Naive B cell (primary cell): ENCODE measurements around the gene DTWD1. TPM values are rescaled to one million over a fixed set of nuclear protein-coding genes. Genes with fewer than 3 reads are reported as not detected.
"Not testable (repeated sequence)": the region's sequence is repeated elsewhere in the genome, so short reads cannot be mapped to it uniquely, and the experiment has no call there.

Source experiments
- ATAC-seq, 2 donors: fragments of 150-1000 bp; cut with Tn5 transposase; 2 replicates each; pipeline ENCODE4 v1.10.0; 2021; ENCODE audit warnings: low read depth in 2 of 2, mild to moderate bottlenecking in 2 of 2, moderate library complexity in 2 of 2
- DNase-seq: peaks from one replicate; pipeline ENCODE4 v3.0.0; 2022
- H3K27ac Mint-ChIP-seq, 6 donors: one replicate each; pipeline ENCODE4 v1.8.0; 2020 to 2022; ENCODE audit warnings: mild to moderate bottlenecking in 6 of 6, mixed read lengths in 6 of 6, moderate library complexity in 5 of 6, inconsistent platforms in 2 of 6
- H3K27me3 Mint-ChIP-seq, 3 donors: one replicate each; pipeline ENCODE4 v1.8.0; 2021 to 2022; ENCODE audit warnings: mixed read lengths in 3 of 3, mild to moderate bottlenecking in 1 of 3
- H3K36me3 Mint-ChIP-seq, 2 donors: one replicate each; pipeline ENCODE4 v1.8.0; 2020 to 2022; ENCODE audit warnings: mixed read lengths in 2 of 2, inconsistent platforms in 1 of 2, mild to moderate bottlenecking in 1 of 2
- H3K4me1 Mint-ChIP-seq, 3 donors: one replicate each; pipeline ENCODE4 v1.8.0; 2020 to 2022; ENCODE audit warnings: mixed read lengths in 3 of 3, inconsistent platforms in 1 of 3, mild to moderate bottlenecking in 1 of 3, moderate library complexity in 1 of 3
- H3K4me3 Mint-ChIP-seq, 8 donors: one replicate each; pipeline ENCODE4 v1.8.0; 2020 to 2022; ENCODE audit warnings: mild to moderate bottlenecking in 8 of 8, mixed read lengths in 8 of 8, moderate library complexity in 8 of 8, inconsistent platforms in 2 of 8
- H3K9me3 Mint-ChIP-seq, 7 donors: one replicate each; pipeline ENCODE4 v1.8.0; 2020 to 2022; ENCODE audit warnings: mixed read lengths in 7 of 7, mild to moderate bottlenecking in 5 of 7, inconsistent platforms in 2 of 7, moderate library complexity in 1 of 7
- polyA plus RNA-seq, 6 donors: library from polyadenylated mRNA; unstranded; fragments of 300-500 nt; fragmentation: Illumina TruSeq; gene quantifications; one replicate each; pipeline ENCODE4 v1.2.3, GENCODE V29; 2021; ENCODE audit warnings: low read depth in 6 of 6

Gene DTWD1
- 10 to 100 TPM; 16.8 to 32.0 (median 26.6) TPM for polyA plus RNA-seq

- Mint-ChIP-seq H3K27ac (peak within 1 kb of the TSS; percentile 93 to 99 (median 98)), H3K4me3 (peak within 1 kb of the TSS; percentile 92 to 99 (median 98)), H3K9me3 (peaks cover 0 to 16% (median 3%) of the 10 kb centered on the region in 7 donors), H3K36me3 (peaks cover 6 to 12% of the 10 kb centered on the region in 2 donors), H3K4me1 (peaks cover 22 to 26% (median 22%) of the 10 kb centered on the region in 3 donors), H3K27me3 (no peaks in the 10 kb centered on the region)
- DNase-seq (peak; percentile 90), ATAC-seq (peak; percentile 95 to 97)
Measured at GRCh38 chr15:49620658-49621368, at the start of gene DTWD1, which contains the start of gene FAM227B. DTWD1 (plus strand) TSS chr15:49621048; CDS start chr15:49625168, 4,120 bp downstream. FAM227B (minus strand) TSS chr15:49620818; CDS start chr15:49615171, 5,647 bp downstream.

GRCh38 chr15:49573421-49573820 lies 47.4 kb upstream of the DTWD1 start:
- peaks cover 12 to 48% (median 21%) of the 10 kb centered on the region in 7 donors for H3K9me3 Mint-ChIP-seq
- H3K27me3 Mint-ChIP-seq, result no peaks in the 10 kb centered on the region
- H3K4me1 Mint-ChIP-seq, result no peaks in the 10 kb centered on the region
- H3K4me3 Mint-ChIP-seq, result no peak overlapping the region
- peaks cover 36 to 38% of the 10 kb centered on the region in 2 donors for H3K36me3 Mint-ChIP-seq
- ATAC-seq, result no peak
- H3K27ac Mint-ChIP-seq, result peak overlapping the region in 1 of 6 donors; percentile 54
- DNase-seq, result no peak

GRCh38 chr15:49589030-49589429 lies 31.8 kb upstream of the DTWD1 start:
- DNase-seq, result no peak
- ATAC-seq, result no peak
- Mint-ChIP-seq H3K4me3 (no peak overlapping the region), H3K9me3 (peaks cover 3 to 18% (median 8%) of the 10 kb centered on the region in 7 donors), H3K27me3 (no peaks in the 10 kb centered on the region), H3K36me3 (peaks cover under 1 to 17% of the 10 kb centered on the region in 2 donors), H3K4me1 (peaks cover 2 to 8% (median 4%) of the 10 kb centered on the region in 3 donors), H3K27ac (no peak overlapping the region)

GRCh38 chr15:49592829-49593316 lies 28.0 kb upstream of the DTWD1 start:
- peaks cover 11 to 37% (median 22%) of the 10 kb centered on the region in 7 donors for H3K9me3 Mint-ChIP-seq
- H3K36me3 Mint-ChIP-seq, result peaks cover 17 to 18% of the 10 kb centered on the region in 2 donors
- H3K27ac Mint-ChIP-seq, DNase-seq, H3K27me3 Mint-ChIP-seq, ATAC-seq, H3K4me3 Mint-ChIP-seq, H3K4me1 Mint-ChIP-seq: not testable (repeated sequence)

- DNase-seq, result no peak
- Mint-ChIP-seq H3K36me3 (peaks cover 39 to 60% of the 10 kb centered on the region in 2 donors), H3K27me3 (no peaks in the 10 kb centered on the region), H3K27ac (peak overlapping the region in 1 of 6 donors; percentile 46), H3K9me3 (peaks cover 16 to 52% (median 39%) of the 10 kb centered on the region in 7 donors), H3K4me1 (no peaks in the 10 kb centered on the region), H3K4me3 (no peak overlapping the region)
- no peak for ATAC-seq
Measured at GRCh38 chr15:49604625-49605409, 16.0 kb upstream of the DTWD1 start.

GRCh38 chr15:49605588-49605987 lies 15.3 kb upstream of the DTWD1 start:
- no peak overlapping the region for H3K27ac Mint-ChIP-seq
- peaks cover 16 to 45% (median 34%) of the 10 kb centered on the region in 7 donors for H3K9me3 Mint-ChIP-seq
- no peak overlapping the region for H3K4me3 Mint-ChIP-seq
- ATAC-seq (no peak), DNase-seq (no peak)
- peaks cover 38 to 56% of the 10 kb centered on the region in 2 donors for H3K36me3 Mint-ChIP-seq
- no peaks in the 10 kb centered on the region for H3K4me1 Mint-ChIP-seq
- no peaks in the 10 kb centered on the region for H3K27me3 Mint-ChIP-seq

- Mint-ChIP-seq H3K27ac (no peak overlapping the region), H3K4me1 (no peaks in the 10 kb centered on the region), H3K9me3 (peaks cover 11 to 35% (median 30%) of the 10 kb centered on the region in 7 donors), H3K27me3 (no peaks in the 10 kb centered on the region), H3K4me3 (no peak overlapping the region), H3K36me3 (peaks cover 36 to 46% of the 10 kb centered on the region in 2 donors)
- no peak for DNase-seq
- ATAC-seq, result no peak
Measured at GRCh38 chr15:49606594-49606993, 14.3 kb upstream of the DTWD1 start.

- peaks cover 9 to 18% (median 16%) of the 10 kb centered on the region in 7 donors for H3K9me3 Mint-ChIP-seq
- peaks cover 37 to 41% of the 10 kb centered on the region in 2 donors for H3K36me3 Mint-ChIP-seq
- ATAC-seq (no peak), DNase-seq (no peak)
- no peak overlapping the region for H3K27ac Mint-ChIP-seq
- H3K4me1 Mint-ChIP-seq, result no peaks in the 10 kb centered on the region
- H3K27me3 Mint-ChIP-seq, result no peaks in the 10 kb centered on the region
- no peak overlapping the region for H3K4me3 Mint-ChIP-seq
Measured at GRCh38 chr15:49610157-49610918, 10.5 kb upstream of the DTWD1 start.

GRCh38 chr15:49612240-49612639 lies 8.6 kb upstream of the DTWD1 start:
- peaks cover 9 to 27% (median 19%) of the 10 kb centered on the region in 7 donors for H3K9me3 Mint-ChIP-seq
- not testable (repeated sequence) for H3K27me3 Mint-ChIP-seq, H3K27ac Mint-ChIP-seq, DNase-seq, H3K4me1 Mint-ChIP-seq, ATAC-seq, H3K4me3 Mint-ChIP-seq
- H3K36me3 Mint-ChIP-seq, result peaks cover 30 to 33% of the 10 kb centered on the region in 2 donors

GRCh38 chr15:49619226-49619625 lies 1.6 kb upstream of the DTWD1 start:
- Mint-ChIP-seq H3K4me1 (peaks cover 22 to 26% (median 22%) of the 10 kb centered on the region in 3 donors), H3K9me3 (peaks cover 9 to 22% (median 12%) of the 10 kb centered on the region in 7 donors), H3K27me3 (no peaks in the 10 kb centered on the region), H3K36me3 (peaks cover 15% of the 10 kb centered on the region in 2 donors), H3K27ac (peak overlapping the region in 1 of 6 donors; percentile 64), H3K4me3 (peak overlapping the region in 3 of 8 donors; percentile 21 to 99 (median 98))
- DNase-seq (no peak), ATAC-seq (no peak)

- DNase-seq (no peak), ATAC-seq (no peak)
- peaks cover 6 to 12% of the 10 kb centered on the region in 2 donors for H3K36me3 Mint-ChIP-seq
- no peaks in the 10 kb centered on the region for H3K27me3 Mint-ChIP-seq
- peak overlapping the region; percentile 93 to 99 (median 98) for H3K27ac Mint-ChIP-seq
- peaks cover 22 to 26% (median 22%) of the 10 kb centered on the region in 3 donors for H3K4me1 Mint-ChIP-seq
- peaks cover 3 to 17% (median 5%) of the 10 kb centered on the region in 7 donors for H3K9me3 Mint-ChIP-seq
- peak overlapping the region; percentile 92 to 99 (median 98) for H3K4me3 Mint-ChIP-seq
Measured at GRCh38 chr15:49620199-49620598, 649 bp upstream of the DTWD1 start.

- H3K4me1 Mint-ChIP-seq, result peaks cover 22 to 26% (median 22%) of the 10 kb centered on the region in 3 donors
- peak overlapping the region; percentile 92 to 99 (median 98) for H3K4me3 Mint-ChIP-seq
- peaks cover 0 to 11% (median 2%) of the 10 kb centered on the region in 7 donors for H3K9me3 Mint-ChIP-seq
- H3K27me3 Mint-ChIP-seq, result no peaks in the 10 kb centered on the region
- ATAC-seq (no peak), DNase-seq (peak; percentile 4)
- peaks cover 9 to 17% of the 10 kb centered on the region in 2 donors for H3K36me3 Mint-ChIP-seq
- H3K27ac Mint-ChIP-seq, result peak overlapping the region in 5 of 6 donors; percentile 93 to 98 (median 97)
Measured at GRCh38 chr15:49621401-49621811, 558 bp downstream of the DTWD1 start.
